HepG2 (cell line): ENCODE measurements around the gene PET117. TPM values are rescaled to one million over a fixed set of nuclear protein-coding genes. Genes with fewer than 3 reads are reported as not detected.

Experiments used
- ATAC-seq: fragments of 200-7000 bp; cut with Tn5 transposase; 3 replicates; pipeline ENCODE4 v1.9.1; 2020; ENCODE audit warnings: mild to moderate bottlenecking, moderate library complexity
- BruUV-seq: library from RNA; stranded (reverse); fragments of 400-500 nt; replicated peaks from 2 replicates; lab custom pipeline; 2021; lab: Mats Ljungman, UMichigan
- CTCF ChIA-PET: fragments of 300-600 bp; formaldehyde crosslinking; extraction: SDS; loops from one replicate; lab custom pipeline; 2021; ENCODE audit warnings: low total read pairs, inconsistent platforms, low intra/inter-chr PET ratio; lab: Yijun Ruan, JAX
- POLR2A ChIA-PET: fragments of 350-600 bp; sonication (Branson Sonifier 250); formaldehyde crosslinking; loops from one replicate; lab custom pipeline; 2020; ENCODE audit warnings: antibody characterized with exemption, inconsistent platforms; lab: Yijun Ruan, JAX
- DNase-seq: peaks from one replicate; pipeline ENCODE4 v3.0.0-alpha.2; 2015; ENCODE audit warnings: low spot score
- FAIRE-seq: peaks from 3 replicates; lab custom pipeline; 2011; peaks lifted over from hg19 to GRCh38; lab: Jason Lieb, UNC
- H2AFZ ChIP-seq: one replicate; pipeline ENCODE4 v1.6.1; 2011; ENCODE audit warnings: low read length, inconsistent platforms
- H3K27ac ChIP-seq: fragments of 300-600 bp; 3 replicates; pipeline ENCODE4 v1.8.0; 2011; ENCODE audit warnings: mixed run types, mild to moderate bottlenecking, mixed read lengths, low read length, inconsistent platforms; ENCODE audit not compliant: insufficient read depth; ENCODE audit errors: extremely low read length
- H3K27me3 ChIP-seq, 2 experiments: fragments of 200-600 bp in 1 of 2; 2 replicates in 1 of 2; 3 replicates in 1 of 2; pipeline versions ENCODE4 v1.6.0 to v1.8.0; 2011; ENCODE audit warnings: low read length in 2 of 2, mild to moderate bottlenecking in 2 of 2, moderate library complexity in 2 of 2, inconsistent platforms in 1 of 2; ENCODE audit not compliant: insufficient read depth in 2 of 2, control insufficient read depth in 1 of 2
- H3K36me3 ChIP-seq, 2 experiments: fragments of 200-600 bp in 1 of 2; replicated peaks in 1 of 2; 2 replicates in 1 of 2; 3 replicates in 1 of 2; pipeline versions ENCODE4 v1.5.1 to v1.8.0; 2011; ENCODE audit warnings: low read length in 2 of 2, inconsistent platforms in 1 of 2; ENCODE audit not compliant: insufficient read depth in 2 of 2, control insufficient read depth in 1 of 2
- H3K4me1 ChIP-seq: 2 replicates; pipeline ENCODE4 v1.5.1; 2012; ENCODE audit warnings: low read length, inconsistent platforms; ENCODE audit not compliant: insufficient read depth
- H3K4me2 ChIP-seq: 2 replicates; pipeline ENCODE4 v1.6.0; 2011; ENCODE audit warnings: low read depth, low read length, inconsistent platforms
- H3K4me3 ChIP-seq, 3 experiments: fragments of 200-600 bp in 1 of 3; sonication (generic), shearing (Covaris generic) in 1 of 3; replicated peaks in 1 of 3; 2 replicates each; pipeline ENCODE4 v1.5.1; 2011 to 2016; ENCODE audit warnings: low read length in 3 of 3, inconsistent platforms in 2 of 3, low read depth in 2 of 3, mild to moderate bottlenecking in 2 of 3, control low read depth in 1 of 3, mixed read lengths in 1 of 3; ENCODE audit not compliant: insufficient read depth in 1 of 3
- H3K79me2 ChIP-seq: one replicate; pipeline ENCODE4 v1.6.1; 2011; ENCODE audit warnings: low read length, inconsistent platforms; ENCODE audit not compliant: insufficient read depth
- H3K9ac ChIP-seq: 2 replicates; pipeline ENCODE4 v1.6.0; 2011; ENCODE audit warnings: mild to moderate bottlenecking, low read depth, low read length, inconsistent platforms; ENCODE audit not compliant: insufficient read depth
- H3K9me3 ChIP-seq: 2 replicates; pipeline ENCODE4 v1.5.1; 2012; ENCODE audit warnings: mild to moderate bottlenecking, low read length
- H4K20me1 ChIP-seq: 2 replicates; pipeline ENCODE4 v1.6.0; 2011; ENCODE audit warnings: inconsistent platforms, mild to moderate bottlenecking, low read length, moderate library complexity; ENCODE audit not compliant: insufficient read depth
- ARNT2 ChIP-seq: sonication (generic); formaldehyde crosslinking; IDR thresholded peaks from 2 replicates; pipeline ENCODE4 v1.8.0; 2022; ENCODE audit warnings: mild to moderate bottlenecking, low read depth, missing genetic modification reagents, moderate library complexity
- BCL6 ChIP-seq: IDR thresholded peaks from 2 replicates; pipeline ENCODE4 v1.6.1; 2016; ENCODE audit warnings: missing genetic modification reagents, missing compliant biosample characterization
- GLI4 ChIP-seq: sonication (generic); formaldehyde crosslinking; IDR thresholded peaks from 2 replicates; pipeline ENCODE4 v1.5.1; 2020; ENCODE audit warnings: missing genetic modification reagents, mild to moderate bottlenecking, moderate library complexity, borderline replicate concordance
- KLF16 ChIP-seq, 2 experiments: sonication (generic) in 1 of 2; formaldehyde crosslinking in 1 of 2; IDR thresholded peaks; 2 replicates each; pipeline versions ENCODE4 v1.6.1 to v1.8.0; 2016 to 2023; ENCODE audit warnings: missing genetic modification reagents in 2 of 2, missing compliant biosample characterization in 1 of 2
- SMAD1 ChIP-seq: sonication (generic); formaldehyde crosslinking; IDR thresholded peaks from 2 replicates; pipeline ENCODE4 v1.4.0; 2020; ENCODE audit warnings: missing genetic modification reagents, low read depth, mild to moderate bottlenecking, borderline replicate concordance
- SP140L ChIP-seq: sonication (generic); formaldehyde crosslinking; IDR thresholded peaks from 2 replicates; pipeline ENCODE4 v1.4.0; 2020; ENCODE audit warnings: missing genetic modification reagents, borderline replicate concordance
- TP53 ChIP-seq: sonication (generic); formaldehyde crosslinking; conservative IDR thresholded peaks from 2 replicates; pipeline ENCODE4 v1.4.0; 2020; ENCODE audit warnings: missing genetic modification reagents
- ZBTB46 ChIP-seq: sonication (generic); formaldehyde crosslinking; IDR thresholded peaks from 2 replicates; pipeline ENCODE4 v1.4.0; 2020; ENCODE audit warnings: mild to moderate bottlenecking, missing genetic modification reagents, borderline replicate concordance
- ZHX2 ChIP-seq, 2 experiments: sonication (generic) in 1 of 2; formaldehyde crosslinking in 1 of 2; IDR thresholded peaks; 2 replicates each; pipeline versions ENCODE4 v1.6.1 to v1.9.0; 2014 to 2022; ENCODE audit warnings: antibody characterized with exemption in 1 of 2, borderline replicate concordance in 1 of 2, inconsistent platforms in 1 of 2, low read depth in 1 of 2, missing genetic modification reagents in 1 of 2
- WGBS: methylation state at CpG from one replicate; pipeline ENCODE4 v1.1.6; 2017; ENCODE audit warnings: low lambda C conversion rate; 5-methylcytosine and 5-hydroxymethylcytosine counted together
- in situ Hi-C: cut with HindIII; loops from 2 replicates; pipeline ENCODE4 v1.10.0; 2017; ENCODE audit warnings: low pct_unique_long_range_greater_than_20kb; ENCODE audit not compliant: extremely low pct_ligation_motif_present
- intact Hi-C: fragments of 100-400 bp; cut with micrococcal nuclease; formaldehyde crosslinking; loops from one replicate; pipeline ENCODE4 v1.10.0; 2022; ENCODE audit not compliant: unreplicated experiment
- polyA plus RNA-seq, 8 experiments: library from polyadenylated mRNA; depleted of rRNA in 3 of 8; stranded (reverse) in 7 of 8; unstranded in 1 of 8; fragments of >200 nt; fragmentation: Illumina TruSeq in 4 of 8; extraction: Trizol in 4 of 8; gene quantifications; 2 replicates each; pipeline versions ENCODE4 v1.2.1 to v1.2.3, GENCODE V29; 2011 to 2016; ENCODE audit warnings: low read depth in 4 of 8, missing spikeins in 1 of 8, mixed read lengths in 1 of 8; ENCODE audit not compliant: insufficient read depth in 1 of 8
- total RNA-seq, 5 experiments: library from RNA; depleted of rRNA; stranded (reverse); fragments of >200 nt; fragmentation: Illumina TruSeq; extraction: Trizol; gene quantifications; 2 replicates each; pipeline ENCODE4 v1.2.3, GENCODE V29; 2016; ENCODE audit warnings: low read depth in 1 of 5

Gene PET117
- total and polyA plus RNA-seq, 2 of the 13 experiments (the other 11 are each of a cell fraction or from before 2014, with no cell fraction given) = 22.2 to 48.2 TPM

GRCh38 chr20:18166241-18166881, 28.7 kb downstream of the PET117 start:
- BruUV-seq = no TSS peak
- ATAC-seq (no peak), DNase-seq (no peak), FAIRE-seq (no peak)
- Histone ChIP-seq H3K79me2 (no peaks in the 10 kb centered on the region), H2AFZ (no peak overlapping the region), H3K36me3 (peaks cover 3 to 14% of the 10 kb centered on the region in 2 experiments; a peak in 4 of 5 replicates), H4K20me1 (no peaks in the 10 kb centered on the region), H3K9ac (no peak overlapping the region), H3K27me3 (no peaks in the 10 kb centered on the region), H3K27ac (no peak overlapping the region), H3K4me1 (no peaks in the 10 kb centered on the region), H3K4me3 (no peak overlapping the region), H3K4me2 (no peak overlapping the region), H3K9me3 (no peaks in the 10 kb centered on the region)
- WGBS = 87% methylated on average over 5 of the region's 5 CpGs
- TF ChIP-seq TP53 = no peak
- in situ Hi-C loops = no loop called here
- intact Hi-C loops = no loop called here
- POLR2A ChIA-PET = no interaction called here
- CTCF ChIA-PET = no interaction called here

- intact Hi-C loops = no loop called here
- Histone ChIP-seq H3K9me3 (no peaks in the 10 kb centered on the region), H3K4me3 (no peak overlapping the region), H3K27me3 (no peaks in the 10 kb centered on the region), H3K27ac (no peak overlapping the region), H4K20me1 (no peaks in the 10 kb centered on the region), H3K9ac (no peak overlapping the region), H2AFZ (no peak overlapping the region), H3K4me2 (no peak overlapping the region), H3K36me3 (peaks cover 1 to 10% of the 10 kb centered on the region in 2 experiments; a peak in 4 of 5 replicates), H3K79me2 (no peaks in the 10 kb centered on the region), H3K4me1 (no peaks in the 10 kb centered on the region)
- POLR2A ChIA-PET = no interaction called here
- WGBS = 100% methylated on average over 1 of the region's 1 CpG
- no TSS peak for BruUV-seq
- ATAC-seq (no peak), FAIRE-seq (no peak), DNase-seq (no peak)
- in situ Hi-C loops = no loop called here
- CTCF ChIA-PET = no interaction called here
- TF ChIP-seq KLF16 (CRISPR knock-in tag; IDR thresholded peaks at IDR 0.05) (no peak), ZHX2 (IDR thresholded peaks at IDR 0.05; ENCODE audit: low read depth) (no peak), ZHX2 (CRISPR knock-in tag; IDR thresholded peaks at IDR 0.05; ENCODE audit: borderline replicate concordance) (no peak), BCL6 (CRISPR knock-in tag) (no peak), ARNT2 (no peak), SMAD1 (CRISPR knock-in tag) (no peak), GLI4 (no peak), SP140L (CRISPR knock-in tag) (no peak), ZBTB46 (CRISPR knock-in tag) (no peak)
Observed at GRCh38 chr20:18166950-18167349, 29.3 kb downstream of the PET117 start.
